ENCODE results near the gene CRYBG1. TPM values are rescaled to one million over a fixed set of nuclear protein-coding genes. Genes with fewer than 3 reads are reported as not detected.

CRYBG1 gene
- total and polyA plus RNA-seq, 2 of the 13 experiments (the other 11 are each of a cell fraction or from before 2014, with no cell fraction given), result 10.1 to 21.9 TPM

GRCh38 chr6:106413722-106414121 is 53.2 kb downstream of the CRYBG1 start (continued):
- TF ChIP-seq ARID3A (IDR thresholded peaks at IDR 0.05; ENCODE audit: low read depth, low read length), result no peak

GRCh38 chr6:106415921-106416320 is 55.4 kb downstream of the CRYBG1 start:
- H3K27ac ChIP-seq (ENCODE audit: extremely low read length, insufficient read depth, low read length), result no peak overlapping the region
- H4K20me1 ChIP-seq (ENCODE audit: insufficient read depth, low read length), result no peaks in the 10 kb centered on the region
- H3K79me2 ChIP-seq (ENCODE audit: insufficient read depth, low read length), result no peaks in the 10 kb centered on the region
- no peak for DNase-seq (ENCODE audit: low spot score)
- H3K4me1 ChIP-seq (ENCODE audit: insufficient read depth, low read length), result peaks cover 10% of the 10 kb centered on the region
- intact Hi-C loops (cut with micrococcal nuclease; ENCODE audit: unreplicated experiment), result loop anchor here (5.0 kb wide), 1 partner anchor 1019 kb away; no protein-coding TSS in a partner anchor
- TF ChIP-seq RBAK (CRISPR knock-in tag; IDR thresholded peaks at IDR 0.05), result no peak
- TF ChIP-seq ZUFSP (CRISPR knock-in tag; IDR thresholded peaks at IDR 0.05; ENCODE audit: borderline replicate concordance), result no peak
- no peak for TF ChIP-seq ZZZ3 (CRISPR knock-in tag; IDR thresholded peaks at IDR 0.05; ENCODE audit: borderline replicate concordance)
- TF ChIP-seq ZBTB21 (CRISPR knock-in tag; IDR thresholded peaks at IDR 0.05), result no peak
- TF ChIP-seq CHD2 (IDR thresholded peaks at IDR 0.05; ENCODE audit: low read depth, low read length), result no peak
- TF ChIP-seq GABPA (IDR thresholded peaks at IDR 0.05; ENCODE audit: low read depth, low read length), result no peak
- no peak for TF ChIP-seq GABPA (CRISPR knock-in tag; IDR thresholded peaks at IDR 0.05; ENCODE audit: low read depth)
- TF ChIP-seq ZNF326 (CRISPR knock-in tag; IDR thresholded peaks at IDR 0.05; ENCODE audit: borderline replicate concordance), result no peak
- 24% methylated on average over 4 of the region's 4 CpGs for WGBS (ENCODE audit: low lambda C conversion rate)
- ATAC-seq, result no peak
- in situ Hi-C loops (cut with HindIII; ENCODE audit: extremely low pct_ligation_motif_present, low pct_unique_long_range_greater_than_20kb), result no loop called here
- H3K9ac ChIP-seq (ENCODE audit: insufficient read depth, low read depth, low read length), result no peak overlapping the region
- H2AFZ ChIP-seq (ENCODE audit: low read length), result no peak overlapping the region
- H3K27me3 ChIP-seq (ENCODE audit: control insufficient read depth in 1 of 2, insufficient read depth in 2 of 2, low read length in 2 of 2), result 0 out of 5 replicates have a peak, but pooled peaks cover 0 to 6% of the 10 kb centered on the region in 2 experiments
- no TSS peak for BruUV-seq (replicated peaks)
- no peak overlapping the region; the same call in 1 of the 2 replicates for H3K4me2 ChIP-seq (ENCODE audit: low read depth, low read length)
- ChIA-PET CTCF (ENCODE audit: low intra/inter-chr PET ratio, low total read pairs) (no interaction called here), POLR2A (no interaction called here)
- no peak for FAIRE-seq
- H3K9me3 ChIP-seq (ENCODE audit: low read length), result no peaks in the 10 kb centered on the region
- no peaks in the 10 kb centered on the region for H3K36me3 ChIP-seq (replicated peaks in 1 of 2; ENCODE audit: control insufficient read depth in 1 of 2, insufficient read depth in 2 of 2, low read length in 2 of 2)
- no peak overlapping the region for H3K4me3 ChIP-seq (replicated peaks in 1 of 3; ENCODE audit: insufficient read depth in 1 of 3, low read depth in 2 of 3, low read length in 3 of 3)
